ENCODE results near the gene CTIF. TPM values are rescaled to one million over a fixed set of nuclear protein-coding genes. Genes with fewer than 3 reads are reported as not detected.

Gene CTIF
- total RNA-seq, 6 donors from 2014 or later: 32.1 to 62.4 (median 47.8) TPM

- 37 to 41% methylated on average over 4 to 5 of the region's 5 CpGs for WGBS, 2 donors
- TF ChIP-seq POLR2AphosphoS5 (IDR thresholded peaks at IDR 0.05) (no peak), POLR2A (IDR thresholded peaks at IDR 0.05) (no peak), EP300 (IDR thresholded peaks at IDR 0.05) (no peak)
- TF ChIP-seq, protein P1, sequence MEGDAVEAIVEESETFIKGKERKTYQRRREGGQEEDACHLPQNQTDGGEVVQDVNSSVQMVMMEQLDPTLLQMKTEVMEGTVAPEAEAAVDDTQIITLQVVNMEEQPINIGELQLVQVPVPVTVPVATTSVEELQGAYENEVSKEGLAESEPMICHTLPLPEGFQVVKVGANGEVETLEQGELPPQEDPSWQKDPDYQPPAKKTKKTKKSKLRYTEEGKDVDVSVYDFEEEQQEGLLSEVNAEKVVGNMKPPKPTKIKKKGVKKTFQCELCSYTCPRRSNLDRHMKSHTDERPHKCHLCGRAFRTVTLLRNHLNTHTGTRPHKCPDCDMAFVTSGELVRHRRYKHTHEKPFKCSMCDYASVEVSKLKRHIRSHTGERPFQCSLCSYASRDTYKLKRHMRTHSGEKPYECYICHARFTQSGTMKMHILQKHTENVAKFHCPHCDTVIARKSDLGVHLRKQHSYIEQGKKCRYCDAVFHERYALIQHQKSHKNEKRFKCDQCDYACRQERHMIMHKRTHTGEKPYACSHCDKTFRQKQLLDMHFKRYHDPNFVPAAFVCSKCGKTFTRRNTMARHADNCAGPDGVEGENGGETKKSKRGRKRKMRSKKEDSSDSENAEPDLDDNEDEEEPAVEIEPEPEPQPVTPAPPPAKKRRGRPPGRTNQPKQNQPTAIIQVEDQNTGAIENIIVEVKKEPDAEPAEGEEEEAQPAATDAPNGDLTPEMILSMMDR (IDR thresholded peaks at IDR 0.05): no peak
- Histone ChIP-seq H3K4me1 (peaks cover 0 to 20% (median 15%) of the 10 kb centered on the region in 4 donors), H3K4me3 (no peak overlapping the region), H3K36me3 (peaks cover 0 to 19% (median 3%) of the 10 kb centered on the region in 4 donors), H3K27me3 (no peaks in the 10 kb centered on the region), H3K9me3 (no peaks in the 10 kb centered on the region), H3K27ac (peak overlapping the region in 2 of 4 donors; percentile 20 to 66)
- ATAC-seq (ENCODE audit: low FRiP score in 2 of 2) (peak; percentile 41 to 60), DNase-seq (peak in 1 of 2 donors; percentile 51)
Observed at GRCh38 chr18:48813833-48814489, 275.1 kb downstream of the CTIF start.

DNA sequence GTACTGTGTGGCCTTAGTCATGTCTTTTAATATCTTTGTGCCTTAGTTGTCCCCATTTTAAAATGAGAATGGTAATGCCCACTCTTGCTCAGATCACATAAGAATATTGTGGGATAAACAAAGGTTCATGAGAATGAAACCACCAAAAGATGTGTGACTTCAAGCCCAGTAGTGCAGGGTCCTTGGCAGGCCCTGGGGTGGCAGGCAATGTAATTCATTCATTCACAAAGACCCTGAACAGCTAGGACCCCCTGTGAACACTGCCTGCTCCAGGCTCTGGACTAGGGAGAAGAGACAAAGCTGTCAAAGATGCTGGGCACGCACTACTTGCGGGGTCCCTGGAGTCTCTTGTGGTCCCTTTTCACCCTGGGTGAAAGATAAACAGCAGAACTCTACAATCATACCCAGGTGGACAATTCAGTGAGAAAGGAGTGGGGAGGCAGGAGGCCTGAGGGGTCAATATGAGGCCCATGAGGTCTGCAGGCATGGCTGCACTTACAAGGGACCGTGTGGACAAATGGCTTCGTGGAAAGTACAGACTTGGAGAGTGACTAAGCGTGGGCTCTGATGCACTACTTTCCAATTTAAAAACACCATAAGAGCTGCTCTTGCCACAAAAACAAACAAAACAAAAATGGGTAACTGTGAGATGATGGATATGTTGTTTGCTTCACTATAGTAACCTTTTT is 275.8 kb downstream of the CTIF start:
- Histone ChIP-seq H3K36me3 (peaks cover 0 to 25% (median 3%) of the 10 kb centered on the region in 4 donors), H3K4me1 (peaks cover 0 to 21% (median 15%) of the 10 kb centered on the region in 4 donors), H3K27me3 (no peaks in the 10 kb centered on the region), H3K4me3 (no peak overlapping the region), H3K27ac (peak overlapping the region in 1 of 4 donors; percentile 66), H3K9me3 (no peaks in the 10 kb centered on the region)
- WGBS, 2 donors: 89 to 90% methylated on average over 5 of the region's 5 CpGs
- TF ChIP-seq EP300 (IDR thresholded peaks at IDR 0.05) (no peak), POLR2AphosphoS5 (IDR thresholded peaks at IDR 0.05) (no peak), POLR2A (IDR thresholded peaks at IDR 0.05) (no peak)
- TF ChIP-seq, protein P1 (IDR thresholded peaks at IDR 0.05): no peak
- DNase-seq: peak in 1 of 2 donors; percentile 15
- no peak for ATAC-seq (ENCODE audit: low FRiP score in 2 of 2)

GRCh38 chr18:48815179-48815515 is 276.3 kb downstream of the CTIF start:
- no peak for TF ChIP-seq EP300 (IDR thresholded peaks at IDR 0.05)
- TF ChIP-seq POLR2AphosphoS5 (IDR thresholded peaks at IDR 0.05): no peak
- no peak for TF ChIP-seq POLR2A (IDR thresholded peaks at IDR 0.05)
- TF ChIP-seq, protein P1 (IDR thresholded peaks at IDR 0.05): no peak
- Histone ChIP-seq H3K36me3 (peaks cover 0 to 30% (median 3%) of the 10 kb centered on the region in 4 donors), H3K4me3 (no peak overlapping the region), H3K9me3 (no peaks in the 10 kb centered on the region), H3K27me3 (no peaks in the 10 kb centered on the region), H3K4me1 (peaks cover 0 to 21% (median 15%) of the 10 kb centered on the region in 4 donors), H3K27ac (peak overlapping the region in 1 of 4 donors; percentile 66)
- WGBS, 2 donors: 77 to 83% methylated on average over 1 of the region's 1 CpG
- peak in 1 of 2 donors; percentile 9 for DNase-seq
- ATAC-seq (ENCODE audit: low FRiP score in 2 of 2): no peak

DNA sequence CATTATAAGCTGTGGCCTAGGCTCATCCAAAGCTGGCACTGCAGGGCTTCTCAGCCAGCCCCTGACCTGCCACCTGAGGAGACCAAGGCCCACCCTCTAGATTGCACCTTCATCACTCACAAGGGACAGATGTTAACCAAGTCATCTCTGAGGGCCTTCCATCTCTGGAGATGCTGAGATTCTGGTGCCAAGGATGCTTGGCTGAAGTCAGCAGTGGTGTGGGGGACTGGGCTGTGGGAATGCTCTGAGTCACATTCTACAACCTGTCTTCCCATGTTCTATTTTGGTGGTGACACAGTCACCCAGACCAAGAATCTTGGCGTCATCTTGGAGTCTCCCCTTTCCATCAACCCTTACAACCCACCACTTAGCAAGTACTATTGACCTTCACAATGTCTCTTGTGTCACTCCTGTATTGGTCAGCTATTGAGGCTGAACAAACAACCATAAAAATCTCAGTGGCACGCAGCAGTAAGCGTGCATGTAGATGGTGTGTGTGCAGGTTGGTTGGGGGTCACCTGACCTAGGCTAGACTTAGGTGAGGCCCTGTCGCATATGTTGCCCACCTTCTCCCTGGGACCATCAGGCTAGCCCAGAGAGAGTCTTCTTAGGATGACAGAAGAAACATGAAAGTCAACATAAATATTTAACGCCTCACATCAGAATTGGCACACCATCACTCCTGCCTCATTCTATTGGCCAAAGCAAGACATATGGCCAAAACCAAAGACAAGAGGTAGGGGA is 276.9 kb downstream of the CTIF start:
- WGBS, 2 donors: 96 to 99% methylated on average over 5 of the region's 5 CpGs
- Histone ChIP-seq H3K4me1 (peaks cover 0 to 21% (median 15%) of the 10 kb centered on the region in 4 donors), H3K36me3 (peaks cover 0 to 35% (median 3%) of the 10 kb centered on the region in 4 donors), H3K27ac (no peak overlapping the region), H3K27me3 (no peaks in the 10 kb centered on the region), H3K9me3 (no peaks in the 10 kb centered on the region), H3K4me3 (no peak overlapping the region)
- ATAC-seq (ENCODE audit: low FRiP score in 2 of 2) (no peak), DNase-seq (peak in 1 of 2 donors; percentile 3)
- no peak for TF ChIP-seq POLR2A (IDR thresholded peaks at IDR 0.05)
- no peak for TF ChIP-seq EP300 (IDR thresholded peaks at IDR 0.05)
- TF ChIP-seq POLR2AphosphoS5 (IDR thresholded peaks at IDR 0.05): no peak
- TF ChIP-seq, protein P1 (IDR thresholded peaks at IDR 0.05): no peak
